ENCODE data around the gene DNAH17.

DNAH17 gene

DNA sequence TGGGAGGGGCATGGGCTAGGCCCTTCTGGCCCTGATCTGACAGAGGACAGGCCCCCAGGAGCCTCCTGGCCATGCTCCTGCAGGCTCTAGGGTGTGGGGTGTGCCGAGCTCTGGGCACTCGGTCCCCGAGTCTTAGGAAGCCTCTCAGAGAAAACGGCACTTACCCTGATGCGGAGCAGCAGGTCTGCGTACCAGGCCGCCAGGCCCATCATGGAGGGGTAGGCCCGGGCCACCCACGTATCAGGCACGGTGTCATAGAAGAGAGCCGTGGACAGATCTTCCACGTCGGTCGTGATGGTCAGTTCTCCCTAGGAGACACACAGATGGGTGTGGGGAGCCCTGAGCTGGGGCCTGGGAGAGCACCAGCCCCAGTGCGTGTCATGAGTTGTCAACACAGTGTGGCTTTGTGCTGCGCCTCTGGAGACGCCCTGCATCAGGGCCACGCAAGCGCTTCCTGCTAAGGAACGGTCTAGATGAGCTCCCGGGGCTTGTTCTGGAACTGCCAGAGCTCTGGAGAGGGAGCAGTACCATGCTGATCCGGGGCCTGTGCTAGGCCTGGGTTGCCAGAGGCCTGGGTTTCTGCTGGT, 150.8 kb downstream of the DNAH17 start:
- no peak for DNase-seq

DNA sequence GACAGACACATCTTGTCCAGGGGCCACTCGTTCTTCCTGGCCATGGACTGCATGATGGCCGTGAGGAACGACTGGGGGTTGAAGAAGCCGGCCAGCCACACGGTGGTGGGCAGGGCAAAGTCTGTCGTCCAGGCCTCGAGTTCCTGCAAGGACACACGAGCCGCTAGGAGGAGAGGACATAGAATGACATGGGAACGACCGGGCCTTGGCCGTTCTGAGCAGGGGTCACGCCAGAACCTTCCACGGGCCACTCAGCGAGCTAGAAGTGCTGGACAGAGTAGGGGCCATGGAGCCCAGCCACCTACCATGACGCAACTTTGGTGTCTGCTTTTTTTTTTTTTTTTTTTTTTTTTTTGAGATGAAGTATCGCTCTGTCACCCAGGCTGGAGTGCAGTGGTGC, 151.8 kb downstream of the DNAH17 start:
- no peak for DNase-seq

DNA sequence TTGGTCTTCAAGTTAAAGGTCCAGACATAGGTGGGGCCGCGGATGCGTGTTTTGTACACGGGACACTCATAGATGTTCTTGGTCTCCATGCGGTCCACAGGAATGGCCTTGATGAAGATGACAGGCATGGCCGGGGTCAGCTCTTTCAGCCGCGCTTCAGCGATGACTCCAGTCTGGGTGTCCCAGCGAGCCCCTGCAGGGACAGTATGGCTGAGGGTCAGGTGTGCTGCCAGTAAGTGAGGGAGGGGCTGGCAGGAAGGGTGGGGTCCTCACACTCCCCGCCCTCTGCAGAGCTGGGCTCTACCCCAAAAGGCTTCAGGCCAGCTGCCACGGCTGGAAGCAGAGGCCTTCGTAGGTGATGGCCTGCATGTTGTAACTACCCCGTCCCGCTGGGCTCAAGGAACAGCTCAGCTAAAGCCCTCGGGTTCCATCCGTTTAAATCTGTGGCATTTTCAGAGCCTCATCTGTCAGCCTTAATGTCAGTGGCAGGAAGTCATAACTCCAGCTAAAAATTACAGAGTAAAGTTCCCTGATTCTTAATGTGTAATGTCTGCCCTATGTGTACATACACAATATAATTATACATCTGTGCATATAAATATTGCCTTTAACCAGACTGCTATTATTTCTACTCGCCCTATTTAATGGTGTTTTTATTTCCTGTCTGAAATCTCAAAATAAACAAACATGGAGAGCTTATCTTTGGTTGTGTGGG, 153.1 kb downstream of the DNAH17 start:
- no peak for DNase-seq

DNA sequence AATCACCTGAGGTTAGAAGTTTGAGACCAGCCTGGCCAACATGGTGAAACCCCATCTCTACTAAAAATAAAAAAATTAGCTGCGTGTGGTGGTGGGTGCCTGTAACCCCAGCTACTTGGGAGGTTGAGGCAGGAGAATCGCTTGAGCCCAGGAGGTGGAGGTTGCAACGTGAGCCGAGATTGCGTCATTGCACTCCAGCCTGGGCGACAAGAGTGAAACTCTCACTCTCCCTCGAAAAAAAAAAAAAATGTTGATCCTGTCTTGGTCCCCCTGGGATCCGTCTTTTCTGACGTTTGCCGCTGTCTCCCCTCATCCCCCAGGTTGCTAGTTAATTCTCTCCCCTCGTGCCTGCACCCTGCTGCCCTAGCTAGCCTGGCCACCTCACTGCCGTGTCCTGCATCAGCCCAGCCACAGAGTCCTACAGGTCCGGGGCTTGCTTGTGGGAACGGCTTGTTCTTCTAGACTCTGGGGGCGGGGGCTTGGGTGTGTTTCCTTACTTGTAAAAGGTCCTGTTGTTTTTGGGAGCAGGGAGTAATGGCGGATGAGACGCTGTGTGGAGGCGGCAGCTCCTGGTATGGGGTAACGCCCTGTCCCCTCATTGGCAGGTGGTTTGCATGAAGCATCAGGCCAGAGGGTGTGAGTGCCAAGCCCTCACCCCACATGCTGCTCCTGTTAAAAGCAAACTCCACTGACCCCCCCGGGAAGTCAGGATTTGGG, 154.2 kb downstream of the DNAH17 start:
- DNase-seq, result no peak

DNA sequence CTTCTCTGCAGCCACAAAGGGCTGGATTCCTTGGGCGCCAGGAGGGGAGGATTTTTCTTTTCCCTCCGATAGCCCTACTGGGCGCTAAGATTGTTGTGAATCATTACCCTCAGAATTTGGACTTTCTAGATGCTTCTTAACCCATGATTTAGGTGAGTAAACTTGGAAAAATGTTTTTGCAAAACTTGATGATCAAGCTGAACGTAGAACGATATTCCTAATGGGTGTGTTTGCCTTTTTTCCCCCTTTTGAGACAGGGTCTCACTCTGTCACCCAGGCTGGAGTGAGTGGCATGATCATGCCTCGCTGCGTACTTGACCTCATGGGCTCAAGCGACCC, 155.0 kb downstream of the DNAH17 start:
- DNase-seq, result no peak

DNA sequence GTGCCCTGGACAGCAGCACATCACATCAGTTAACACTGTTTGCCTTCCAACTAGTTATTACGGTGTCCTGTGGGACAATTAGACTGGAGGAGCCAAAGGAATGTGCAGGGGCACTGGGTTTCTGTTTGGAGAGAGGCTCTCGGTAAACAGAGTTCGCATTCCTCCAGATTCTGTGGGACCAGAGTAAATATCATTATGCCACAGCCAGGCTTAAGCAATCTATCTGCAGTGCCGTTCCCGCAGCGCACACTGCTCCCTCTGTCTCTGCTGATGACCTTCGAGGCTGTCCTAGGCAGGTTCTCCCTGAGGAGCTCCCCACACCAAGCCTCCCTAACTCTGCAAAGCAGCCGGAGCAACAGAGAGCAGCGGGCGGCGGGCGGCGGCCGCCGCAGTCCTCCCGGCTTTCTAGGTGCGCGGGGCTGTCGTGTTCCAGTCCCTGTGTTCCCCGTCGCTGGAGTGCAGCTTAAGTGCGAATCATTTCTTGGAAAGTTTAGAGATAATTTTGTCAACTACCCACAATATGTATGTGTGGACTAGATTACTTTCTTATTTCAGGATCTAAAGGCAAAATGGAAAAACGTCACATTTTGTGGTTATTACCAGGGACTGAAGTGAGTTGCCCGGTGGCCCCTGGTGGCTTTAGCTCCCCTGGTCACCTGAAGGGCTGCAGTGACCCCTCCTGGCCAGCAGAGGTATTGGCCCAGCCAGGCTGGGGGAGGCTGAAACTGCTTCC, 155.5 kb downstream of the DNAH17 start:
- peak; percentile 74 to 81 for DNase-seq

DNA sequence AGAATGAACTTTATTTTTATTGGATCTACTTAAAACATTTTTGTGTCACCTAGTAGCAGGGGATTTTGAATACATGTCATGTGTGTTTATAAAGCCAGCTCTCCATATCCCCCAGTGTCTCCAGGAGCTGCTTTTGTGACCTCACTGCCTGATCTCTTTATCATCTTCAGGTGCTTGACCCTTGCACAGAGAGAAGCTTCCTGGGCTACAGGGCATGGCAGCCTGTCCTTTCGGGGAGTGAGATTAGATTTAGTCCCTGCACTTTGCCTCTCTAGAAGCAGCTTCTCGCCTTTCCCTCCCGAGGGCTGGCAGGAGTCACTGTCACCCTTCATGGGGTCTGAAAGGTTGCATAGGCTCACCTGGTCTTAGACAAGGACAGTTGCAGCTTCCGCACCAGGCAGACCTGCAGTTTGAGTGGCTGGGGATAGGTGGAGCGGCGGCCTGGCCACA, 156.1 kb downstream of the DNAH17 start:
- no peak for DNase-seq

DNA sequence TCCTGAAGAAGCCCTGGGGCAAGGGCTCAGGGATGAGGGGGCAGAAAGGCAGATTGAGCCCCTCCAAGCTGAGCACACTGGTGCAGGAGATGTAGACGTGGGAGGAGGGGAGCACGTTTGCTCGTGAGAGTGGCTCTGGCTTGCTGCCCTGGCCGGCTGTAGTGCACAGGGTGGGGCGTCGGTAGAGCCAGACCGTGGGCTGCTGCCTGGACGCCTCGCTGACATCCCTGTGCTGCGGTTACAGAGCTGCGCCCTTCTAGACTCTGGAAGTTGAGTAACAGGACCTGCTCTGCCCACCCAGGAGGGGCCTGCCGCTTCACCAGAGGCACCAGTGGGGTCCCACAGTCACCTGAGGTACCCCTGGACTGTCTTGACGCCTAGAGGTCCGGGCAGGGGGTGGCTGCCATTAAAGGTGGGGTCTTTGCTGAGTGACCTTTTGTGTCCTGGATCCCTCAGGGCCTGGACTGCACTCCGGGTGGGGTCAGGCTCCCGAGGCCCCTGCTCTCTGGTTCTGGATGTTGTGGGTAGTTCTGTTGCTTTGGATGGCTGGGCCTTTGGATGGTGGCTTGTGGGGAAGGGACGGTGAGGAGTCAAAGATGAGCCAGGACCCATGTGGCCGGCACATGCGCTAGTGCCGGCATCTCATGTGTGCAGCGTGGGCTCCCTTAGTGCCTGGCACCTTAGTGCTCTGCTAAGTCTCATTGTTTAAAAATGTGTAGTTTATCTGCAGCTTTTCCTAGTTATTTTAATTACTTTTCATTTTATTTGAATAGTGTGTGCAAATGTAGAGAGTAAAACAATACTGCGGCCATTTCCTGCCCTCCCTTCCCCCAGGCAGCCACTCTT, 157.0 kb downstream of the DNAH17 start:
- no peak for DNase-seq

DNA sequence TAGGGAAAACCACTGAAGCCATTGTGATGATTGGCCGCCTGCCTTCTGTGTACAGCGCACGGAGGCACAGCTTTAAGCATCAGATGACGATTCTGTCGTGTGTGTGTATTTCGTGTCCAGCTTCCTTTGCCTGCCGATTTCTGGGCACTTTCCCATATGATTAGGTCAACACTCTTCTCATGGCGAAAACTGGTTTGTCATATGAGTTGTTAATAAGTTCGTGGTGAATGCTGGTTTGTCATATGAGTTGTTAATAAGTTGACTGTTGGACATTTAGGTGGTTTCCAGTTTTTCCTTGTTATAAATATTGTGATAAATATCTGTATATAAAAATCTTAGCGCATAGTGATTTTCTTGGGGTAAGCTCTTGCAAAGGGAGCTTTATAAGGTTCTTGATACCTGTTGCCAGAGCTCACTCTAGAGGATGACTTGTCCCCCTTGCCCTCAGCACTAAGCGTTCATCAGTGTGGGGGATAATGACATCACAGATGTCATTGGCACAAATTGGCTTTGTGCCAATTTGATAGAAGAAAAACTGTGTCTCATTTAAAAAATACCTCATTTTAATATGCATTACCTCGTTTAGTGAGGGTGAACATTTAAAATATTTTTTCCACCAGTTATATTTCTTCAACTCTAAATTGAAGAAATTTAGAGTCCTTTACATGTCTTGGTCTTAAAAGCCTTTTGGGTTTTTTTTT, 158.7 kb downstream of the DNAH17 start:
- no peak for DNase-seq

DNA sequence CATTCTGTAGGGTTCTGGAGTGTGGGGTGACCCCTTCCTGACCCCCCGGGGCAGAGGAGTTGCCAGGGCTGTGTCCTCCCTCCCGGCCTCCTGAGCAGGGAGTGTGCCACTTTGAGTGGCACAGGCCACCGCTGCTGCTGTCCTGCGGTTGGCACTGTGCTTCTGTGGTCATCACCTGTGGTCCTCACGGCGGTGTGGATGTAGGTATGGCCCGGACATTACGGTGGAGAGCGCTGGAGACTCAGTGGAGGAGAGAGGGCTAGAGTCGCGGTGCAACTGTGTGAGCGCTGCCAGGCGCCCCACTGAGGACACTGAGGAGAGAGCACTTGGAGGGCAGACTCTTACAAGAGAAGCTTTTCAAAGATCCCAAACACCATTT, 159.7 kb downstream of the DNAH17 start:
- DNase-seq, result no peak

DNA sequence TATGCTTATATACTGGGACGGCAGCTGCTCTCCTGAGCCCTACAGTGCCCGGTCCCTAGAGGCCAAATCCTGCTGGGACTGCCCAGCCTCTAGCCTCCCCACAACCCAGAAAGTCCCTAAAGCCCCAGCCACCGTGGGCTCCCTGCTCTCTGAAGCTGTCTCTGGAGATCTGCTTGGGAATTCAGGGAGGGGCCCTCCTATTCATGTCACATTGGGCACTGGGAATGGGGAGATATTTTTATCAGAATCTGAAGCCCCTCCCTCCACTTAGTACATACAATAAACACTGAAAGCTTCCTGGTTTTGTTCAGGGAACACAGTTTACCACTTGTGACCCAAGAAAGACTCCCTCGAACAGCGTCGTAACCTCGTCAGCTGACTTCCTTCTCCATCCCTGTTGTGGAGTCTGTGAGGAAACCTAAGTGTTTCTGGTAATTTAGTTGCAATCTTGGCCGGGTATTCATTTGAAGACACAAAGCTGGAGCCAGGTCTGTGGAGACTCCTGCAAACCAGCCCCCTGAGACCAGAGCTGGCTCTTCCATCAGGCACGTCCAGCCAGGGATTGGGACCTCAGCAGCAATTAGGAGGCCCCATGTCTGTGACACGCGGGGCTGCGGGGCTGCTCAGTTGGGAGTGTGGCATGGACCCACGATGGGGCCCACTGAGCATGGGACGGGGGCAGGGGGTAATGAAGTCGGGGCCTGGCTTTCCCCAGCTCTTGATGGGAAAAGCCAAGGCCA, 160.2 kb downstream of the DNAH17 start:
- DNase-seq, result peak in 1 of 2 donors; percentile 52

DNA sequence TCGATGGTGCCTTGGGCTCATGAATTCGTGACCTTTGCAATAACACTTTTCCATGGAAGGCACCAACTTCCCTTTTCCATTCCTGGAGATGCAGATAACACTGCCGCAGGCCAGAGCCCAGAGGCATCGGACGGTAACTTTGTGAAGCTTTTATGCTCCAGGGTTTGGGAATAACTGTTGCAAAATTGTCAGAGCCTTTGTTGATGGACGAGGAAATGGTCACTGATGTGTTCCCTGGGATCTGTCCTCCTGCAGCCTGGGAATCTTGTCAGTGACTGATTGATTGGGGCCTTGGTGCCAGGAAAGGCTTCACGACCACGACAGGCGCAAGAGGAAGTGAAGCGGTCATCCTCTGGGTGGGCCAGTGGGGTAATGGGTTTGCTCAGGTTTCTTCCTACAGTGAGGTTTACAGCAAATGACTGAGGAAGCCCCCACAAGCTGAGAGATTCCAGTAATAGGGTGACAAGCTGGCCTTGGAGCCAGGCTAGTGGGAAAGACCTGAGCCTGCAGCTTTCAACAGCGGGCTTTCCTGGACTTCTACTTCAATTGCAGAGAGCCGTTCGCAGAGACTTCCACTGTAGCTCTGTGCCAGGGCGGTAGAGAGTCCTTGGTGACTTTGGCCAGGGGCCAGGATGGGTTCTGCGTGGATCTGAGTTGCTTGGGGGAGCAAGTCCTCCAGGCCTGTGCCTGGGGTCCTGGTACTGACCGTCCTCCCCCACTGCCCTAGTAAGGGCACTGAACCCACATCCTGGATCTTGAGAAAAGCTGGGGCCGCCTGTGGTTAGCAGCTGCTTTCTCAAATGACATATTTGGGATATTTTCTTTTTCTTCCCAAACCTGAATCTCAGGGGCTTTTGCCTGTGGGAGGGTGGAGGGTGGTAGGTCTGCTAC, 161.1 kb downstream of the DNAH17 start:
- no peak for DNase-seq

DNA sequence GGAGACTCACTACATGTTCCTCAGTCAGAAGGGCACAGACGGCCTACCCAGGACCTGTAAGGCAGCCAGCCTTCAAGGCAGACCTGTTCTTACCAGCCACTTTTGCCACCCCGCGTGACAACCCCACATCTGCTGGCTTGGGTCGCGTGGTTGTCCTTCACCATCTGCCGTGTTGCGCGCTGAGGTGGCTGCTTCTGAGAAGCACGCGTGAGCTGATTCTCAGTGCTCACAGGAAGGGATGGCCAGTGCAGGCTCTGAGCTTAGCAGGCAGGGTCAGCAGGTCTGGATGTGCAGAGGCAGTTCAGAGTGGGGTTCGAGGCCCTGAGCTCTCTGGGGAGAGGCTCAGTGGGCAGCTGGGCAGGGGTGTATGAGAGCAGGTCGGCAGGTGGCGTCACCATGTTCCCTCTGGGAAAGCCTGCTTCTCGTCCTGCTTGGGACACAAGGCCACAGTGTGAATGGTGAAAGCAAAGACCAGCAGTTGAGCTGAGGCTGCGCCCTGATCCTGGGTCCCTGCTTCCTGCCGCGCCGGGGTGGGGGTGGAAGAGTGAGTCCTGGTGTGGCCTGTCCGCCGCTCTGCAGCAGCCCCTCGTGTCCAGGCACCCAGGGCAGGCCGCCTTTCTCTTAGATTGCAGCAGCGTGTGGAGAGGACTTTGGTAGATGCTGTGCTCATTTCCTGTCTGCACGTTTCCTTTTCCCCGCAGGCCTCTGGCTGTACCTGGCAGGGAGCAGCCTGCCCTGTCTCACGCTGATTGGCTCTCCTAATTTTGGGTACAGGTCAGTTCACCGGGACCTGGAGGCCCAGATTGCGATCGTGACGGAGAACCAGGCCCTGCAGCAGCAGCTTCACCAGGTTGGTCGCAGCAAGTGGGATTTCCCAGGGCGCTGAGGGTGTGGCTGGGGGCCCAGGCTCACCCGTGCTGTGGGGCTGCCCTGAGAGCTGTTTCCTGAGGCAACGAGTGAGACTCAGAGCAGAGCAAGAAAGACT, 162.7 kb downstream of the DNAH17 start:
- peak; percentile 76 to 78 for DNase-seq

DNA sequence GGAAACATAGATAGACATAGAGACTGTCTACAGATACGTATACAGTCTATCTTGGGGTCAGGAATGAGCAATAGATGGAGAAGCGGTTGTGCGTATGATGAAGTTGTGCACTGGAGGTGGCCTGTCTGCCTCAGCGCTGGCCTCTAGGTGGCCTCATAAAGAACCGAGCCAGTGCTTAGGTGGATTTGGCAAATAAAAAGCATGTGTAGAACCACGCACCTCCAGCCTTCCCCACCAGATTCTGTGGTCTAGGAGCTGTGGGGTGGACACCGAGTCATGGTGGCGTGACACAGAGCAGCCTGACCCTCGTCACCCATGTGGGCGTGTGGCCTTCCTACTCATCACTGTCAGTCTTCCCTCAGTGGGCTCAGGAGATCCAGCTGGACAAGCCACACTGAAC, 164.8 kb downstream of the DNAH17 start:
- peak; percentile 50 to 55 for DNase-seq

DNA sequence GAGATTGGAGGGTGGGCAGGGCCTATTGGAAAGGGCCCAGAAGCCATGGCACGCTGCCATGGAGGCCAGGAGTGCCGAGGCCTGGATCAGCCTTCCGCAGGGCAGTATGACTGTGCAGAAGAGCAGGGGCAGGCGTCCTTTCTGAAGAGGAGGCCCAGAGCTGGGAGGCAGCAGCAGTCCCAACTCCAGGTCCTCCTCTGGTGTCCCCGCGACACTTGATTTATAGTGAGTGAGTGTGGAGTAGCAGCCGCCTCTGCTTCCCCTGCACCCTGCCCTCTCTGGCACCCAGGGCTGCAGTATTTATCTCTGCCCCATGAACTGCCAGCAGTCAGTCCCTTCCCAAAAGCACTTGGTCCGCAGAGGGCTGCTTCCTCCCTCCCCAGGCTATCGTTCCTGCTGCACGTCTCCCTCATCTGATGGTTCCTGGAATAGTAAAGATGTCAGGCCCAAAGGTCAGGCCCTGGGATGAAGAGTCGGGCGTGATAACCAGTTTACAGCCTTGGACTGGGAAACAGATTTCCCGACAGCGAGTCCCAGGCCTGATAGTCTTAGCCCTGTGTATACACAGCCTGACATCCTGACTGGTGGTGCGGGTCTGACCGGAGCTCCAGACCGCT, 165.8 kb downstream of the DNAH17 start:
- DNase-seq, result no peak

DNA sequence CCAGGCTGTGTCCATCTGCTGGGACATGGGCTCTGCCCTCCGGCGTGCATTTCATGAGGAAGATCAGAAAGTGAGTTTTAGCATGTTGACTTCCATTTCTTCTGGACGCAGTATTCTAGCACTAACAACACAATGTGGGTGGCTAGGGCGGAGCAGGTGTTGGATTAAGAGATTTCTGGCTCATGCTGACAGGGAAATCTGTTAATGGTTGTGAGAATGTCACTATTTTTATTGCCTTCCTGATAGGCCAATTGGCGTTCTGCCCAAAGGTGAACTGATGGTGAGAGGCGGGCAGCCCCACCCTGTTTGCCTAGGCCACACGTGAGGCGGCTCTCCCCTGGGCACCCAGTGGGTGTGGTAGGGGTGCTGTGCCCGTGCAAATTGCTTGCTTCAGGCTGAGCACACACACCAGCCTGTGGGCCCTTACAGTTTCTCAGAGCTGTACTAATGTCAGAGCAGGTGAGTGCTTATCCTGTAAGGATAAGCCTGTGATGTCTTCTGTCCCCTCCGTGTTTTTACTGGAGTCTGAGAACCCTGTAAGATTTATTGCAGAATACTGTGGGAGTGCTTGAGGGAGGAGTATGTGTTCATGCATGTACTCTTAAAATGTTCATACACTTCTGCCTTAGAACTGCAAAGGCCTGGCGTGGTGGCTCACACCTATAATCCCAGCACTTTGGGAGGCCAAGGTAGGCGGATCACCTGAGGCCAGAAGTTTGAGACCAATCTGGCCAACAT, 167.8 kb downstream of the DNAH17 start:
- no peak for DNase-seq

DNA sequence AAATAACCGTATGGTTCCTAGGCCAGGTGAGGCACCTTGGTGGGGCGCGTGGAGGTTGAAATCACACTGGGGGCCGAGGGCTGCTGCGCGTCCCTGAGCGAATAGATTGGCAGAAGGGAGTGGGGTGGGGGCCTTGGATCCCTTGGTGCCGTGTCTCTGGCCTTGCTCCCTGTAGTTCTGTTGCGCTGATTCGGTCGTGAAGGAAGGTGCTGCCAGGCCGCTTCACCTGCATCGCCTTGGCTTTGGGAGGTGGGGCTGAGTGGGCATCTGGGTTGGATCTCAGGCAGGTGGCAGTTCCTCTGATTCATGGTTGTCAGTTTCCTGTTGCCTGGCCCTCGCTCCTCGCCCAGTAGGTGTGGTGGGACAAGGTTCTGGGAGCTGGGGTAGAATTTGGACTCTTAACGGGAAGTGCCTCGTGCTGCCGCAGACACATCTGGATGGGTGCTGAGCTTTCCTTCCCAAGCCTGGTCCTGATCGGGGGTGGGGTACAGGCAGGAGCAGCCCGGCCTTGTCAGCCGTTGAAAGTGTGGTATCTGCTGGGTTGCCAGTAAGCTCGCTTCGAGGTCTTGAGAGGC, 168.6 kb downstream of the DNAH17 start:
- DNase-seq, result no peak

All from CD4-positive, alpha-beta T cell treated with Interferon alpha-2 for 1 hour (primary cell).